HG03378 (cell line): Measurements from ENCODE around the gene NMT1.
"Not testable (repeated sequence)": the region's sequence is repeated elsewhere in the genome, so short reads cannot be mapped to it uniquely, and the experiment has no call there.

Experiments used
- ATAC-seq: cut with Tn5 transposase; IDR thresholded peaks from one replicate; pipeline ENCODE4 v1.9.1; 2021; ENCODE audit warnings: mild to moderate bottlenecking, moderate library complexity; ENCODE audit not compliant: unreplicated experiment

The NMT1 gene

GRCh38 chr17:45117848-45118646, 56.9 kb downstream of the NMT1 start:
- ATAC-seq = no peak

DNA sequence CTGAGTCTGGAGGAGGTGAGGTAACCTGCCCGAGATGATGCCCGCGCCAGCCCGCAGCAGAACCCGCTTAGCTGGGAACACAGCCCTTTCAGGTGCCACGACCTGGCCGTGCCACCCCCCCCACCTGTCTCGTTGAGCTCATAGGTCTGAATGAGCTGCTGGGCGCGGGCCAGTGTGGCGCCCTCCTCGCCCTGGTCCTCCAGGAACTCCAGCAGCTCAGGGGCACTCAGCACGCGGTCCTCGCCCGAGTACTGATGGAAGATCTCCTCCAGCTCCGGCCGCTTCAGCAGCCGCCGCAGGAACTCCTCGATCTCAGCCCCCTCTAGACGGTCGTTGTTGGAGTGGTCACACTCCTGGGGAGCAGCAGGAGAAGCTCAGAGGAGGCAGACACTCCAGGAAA, 57.6 kb downstream of the NMT1 start:
- ATAC-seq = no peak

DNA sequence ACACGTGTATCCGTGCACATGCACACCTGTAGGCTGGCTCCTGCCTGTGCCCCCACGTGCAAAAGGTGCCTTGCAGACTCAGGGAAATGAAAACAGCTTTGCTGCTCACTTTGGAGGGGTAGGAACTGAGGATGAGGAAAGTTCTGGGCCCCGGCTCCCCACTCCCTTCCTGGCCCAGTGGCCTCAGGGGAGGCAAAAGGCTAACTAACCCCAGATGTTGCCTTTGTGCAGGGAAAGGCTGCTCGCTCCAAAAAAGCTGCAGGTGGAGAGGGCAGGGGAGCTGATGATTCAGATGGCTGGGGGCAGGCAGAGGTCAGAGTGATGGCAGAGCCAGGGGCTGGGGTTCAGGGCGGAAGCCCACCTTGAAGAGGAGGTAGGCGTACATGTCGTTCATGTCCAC, 58.8 kb downstream of the NMT1 start:
- ATAC-seq = no peak

- no peak for ATAC-seq
Measured at GRCh38 chr17:45120558-45120957, 59.4 kb downstream of the NMT1 start.

DNA sequence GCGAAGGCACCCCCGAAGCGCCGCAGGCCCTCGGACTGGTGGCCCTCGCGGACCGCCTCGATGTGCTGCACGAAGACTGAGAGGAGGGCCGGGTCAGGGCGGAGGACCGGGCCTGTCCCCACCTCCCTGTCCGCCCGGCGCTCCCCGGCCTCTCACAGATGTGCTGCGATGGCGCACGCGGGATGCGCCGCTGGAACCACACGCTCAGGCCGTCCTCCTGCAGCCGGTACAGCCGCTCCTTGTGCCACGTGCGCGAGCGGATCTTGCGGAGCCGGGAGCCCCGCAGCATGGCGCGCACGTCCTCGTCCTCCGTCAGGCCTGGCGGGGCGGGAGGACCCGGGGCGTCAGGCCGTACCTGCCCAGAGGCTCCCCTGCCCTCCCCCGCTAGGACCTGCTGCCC, 59.9 kb downstream of the NMT1 start:
- no peak for ATAC-seq

- ATAC-seq = no peak
Measured at GRCh38 chr17:45123076-45123770, 62.1 kb downstream of the NMT1 start.

GRCh38 chr17:45123930-45124796, 63.0 kb downstream of the NMT1 start:
- no peak for ATAC-seq

DNA sequence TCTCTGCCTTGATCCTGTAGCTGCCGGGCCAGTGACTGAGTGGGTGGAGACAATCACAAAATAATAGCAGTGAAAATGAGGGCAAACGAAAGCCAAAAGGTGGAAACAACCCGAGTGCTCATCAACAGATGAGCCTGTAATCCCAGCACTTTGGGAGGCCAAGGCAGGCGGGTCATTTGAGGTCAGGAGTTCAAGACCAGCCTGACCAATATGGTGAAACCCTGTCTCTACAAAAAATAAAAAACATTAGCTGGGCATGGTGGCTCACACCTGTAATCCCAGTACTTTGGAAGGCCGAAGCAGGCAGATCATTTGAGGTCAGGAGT, 63.6 kb downstream of the NMT1 start:
- ATAC-seq = not testable (repeated sequence)

- no peak for ATAC-seq
Measured at GRCh38 chr17:45125509-45125908, 64.4 kb downstream of the NMT1 start.

- ATAC-seq = no peak
Measured at GRCh38 chr17:45127207-45127547, 66.1 kb downstream of the NMT1 start.

DNA sequence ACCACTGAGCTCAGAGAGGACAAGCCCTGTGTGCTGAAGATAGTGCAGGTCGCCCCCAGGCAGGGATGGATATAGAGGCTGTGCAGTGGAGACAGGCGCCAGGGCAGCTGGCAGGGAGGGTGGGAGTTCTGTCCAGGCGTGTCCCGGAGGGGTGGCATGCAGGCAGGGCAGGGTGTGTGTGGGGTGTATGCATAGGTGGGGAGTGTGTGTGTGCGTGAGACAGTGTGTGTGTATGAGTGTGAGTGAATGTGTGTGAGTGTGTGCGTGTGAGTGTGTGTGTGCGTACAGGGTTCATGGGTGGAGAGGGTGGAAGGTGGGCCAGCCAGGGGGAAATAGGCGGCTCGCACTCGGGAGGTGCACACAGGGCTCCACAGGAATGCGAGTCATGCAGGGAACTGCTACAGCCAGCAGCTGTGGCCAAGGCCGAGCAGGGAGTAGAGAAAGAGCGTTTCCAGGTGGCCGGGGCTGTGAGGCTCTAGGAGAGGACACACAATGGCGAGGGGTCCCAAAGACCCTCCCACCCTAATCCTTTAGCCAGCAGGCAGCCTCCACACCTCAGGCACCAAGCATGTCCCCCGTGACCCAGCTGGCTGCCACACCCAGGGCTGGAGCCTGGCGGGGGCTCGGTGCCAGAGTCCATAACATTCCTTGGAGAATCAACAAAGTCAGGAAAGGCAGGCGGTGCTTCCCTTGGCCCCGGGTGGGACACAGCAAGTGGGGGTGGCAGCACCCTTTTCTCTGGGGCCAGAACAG, 66.6 kb downstream of the NMT1 start:
- ATAC-seq = no peak

DNA sequence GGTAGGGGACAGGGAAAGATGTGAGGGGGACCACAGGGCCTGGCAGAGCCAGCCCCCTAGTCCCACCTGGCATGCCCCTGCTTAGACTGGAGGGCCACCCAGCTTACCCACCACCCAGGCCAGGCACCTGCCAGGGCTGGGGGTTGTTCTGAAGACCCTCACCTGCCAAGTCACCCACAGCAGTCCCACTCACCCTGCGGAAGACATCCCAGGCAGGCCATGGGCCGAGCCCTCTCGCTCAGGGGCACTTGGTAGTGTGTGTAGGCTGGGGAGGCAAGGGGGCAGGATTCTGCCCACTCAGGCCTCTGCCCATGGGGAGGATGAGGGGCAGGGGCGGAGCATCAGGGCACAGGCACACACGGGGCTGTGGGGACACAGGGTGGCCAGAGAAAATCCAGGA, 67.2 kb downstream of the NMT1 start:
- no peak for ATAC-seq

DNA sequence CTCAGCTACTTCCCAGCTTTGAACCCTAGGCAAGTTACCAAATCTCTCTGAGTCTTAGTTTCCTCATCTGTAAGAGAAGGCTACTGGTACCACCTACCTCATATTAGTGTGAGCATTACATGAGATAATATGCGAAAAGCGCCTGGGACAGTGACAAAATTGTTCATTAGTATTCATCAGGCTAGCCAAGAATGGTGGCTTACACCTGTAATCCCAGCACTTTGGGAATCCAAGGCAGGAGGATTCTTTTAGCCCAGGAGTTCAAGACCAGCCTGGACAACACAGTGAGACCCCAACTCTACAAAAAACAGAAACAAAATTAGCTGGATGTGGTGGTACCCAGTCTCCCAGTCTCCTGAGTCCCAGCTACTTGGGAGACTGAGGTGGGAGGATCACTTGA, 67.9 kb downstream of the NMT1 start:
- ATAC-seq = no peak

GRCh38 chr17:45129426-45129939, 68.4 kb downstream of the NMT1 start:
- ATAC-seq = no peak

GRCh38 chr17:45129940-45130680, 69.0 kb downstream of the NMT1 start:
- ATAC-seq = no peak

DNA sequence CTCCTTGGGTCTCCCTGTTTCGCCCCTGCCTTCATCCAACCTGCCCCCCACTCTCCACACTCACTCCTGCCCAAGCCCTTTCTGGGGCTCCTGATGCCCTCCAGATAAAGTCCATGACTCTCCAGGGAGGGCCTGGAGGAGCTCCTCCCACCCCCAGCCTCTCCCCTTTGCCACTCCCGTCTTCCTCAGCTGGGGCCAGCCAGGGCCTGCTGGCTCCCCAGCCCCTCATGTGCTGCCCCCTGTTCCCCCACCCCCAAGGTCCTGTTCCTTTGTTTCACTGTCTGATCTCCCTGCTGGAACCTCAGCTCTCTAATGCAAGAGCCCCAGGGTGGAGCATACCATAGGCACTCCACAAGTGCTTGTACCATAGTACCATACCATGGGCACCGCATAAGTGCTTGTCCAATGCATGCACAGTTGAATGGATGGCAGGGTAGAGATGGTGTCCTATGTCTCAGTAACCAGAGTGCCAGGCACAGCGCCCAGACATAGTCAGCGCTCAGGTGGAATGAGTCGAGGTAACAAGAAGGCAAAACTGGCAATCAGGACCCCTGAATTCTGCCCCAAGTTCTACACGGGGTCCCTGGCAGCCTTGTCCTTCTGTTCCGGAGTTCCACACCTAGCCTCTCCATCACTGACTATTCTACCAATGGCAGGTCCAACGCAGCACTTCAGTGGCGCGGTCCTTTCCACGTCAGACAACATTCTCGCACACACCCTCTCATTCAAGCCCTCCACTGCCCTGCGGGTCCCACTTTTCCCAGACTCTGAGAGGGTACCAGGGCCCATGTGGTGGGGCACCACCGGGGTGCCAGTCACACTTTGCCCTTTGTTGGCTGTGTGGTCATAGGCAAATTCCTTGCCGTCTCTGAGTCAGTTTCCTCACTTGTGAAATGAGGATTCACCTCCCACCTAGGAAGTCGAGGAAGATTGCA, 69.8 kb downstream of the NMT1 start:
- no peak for ATAC-seq

DNA sequence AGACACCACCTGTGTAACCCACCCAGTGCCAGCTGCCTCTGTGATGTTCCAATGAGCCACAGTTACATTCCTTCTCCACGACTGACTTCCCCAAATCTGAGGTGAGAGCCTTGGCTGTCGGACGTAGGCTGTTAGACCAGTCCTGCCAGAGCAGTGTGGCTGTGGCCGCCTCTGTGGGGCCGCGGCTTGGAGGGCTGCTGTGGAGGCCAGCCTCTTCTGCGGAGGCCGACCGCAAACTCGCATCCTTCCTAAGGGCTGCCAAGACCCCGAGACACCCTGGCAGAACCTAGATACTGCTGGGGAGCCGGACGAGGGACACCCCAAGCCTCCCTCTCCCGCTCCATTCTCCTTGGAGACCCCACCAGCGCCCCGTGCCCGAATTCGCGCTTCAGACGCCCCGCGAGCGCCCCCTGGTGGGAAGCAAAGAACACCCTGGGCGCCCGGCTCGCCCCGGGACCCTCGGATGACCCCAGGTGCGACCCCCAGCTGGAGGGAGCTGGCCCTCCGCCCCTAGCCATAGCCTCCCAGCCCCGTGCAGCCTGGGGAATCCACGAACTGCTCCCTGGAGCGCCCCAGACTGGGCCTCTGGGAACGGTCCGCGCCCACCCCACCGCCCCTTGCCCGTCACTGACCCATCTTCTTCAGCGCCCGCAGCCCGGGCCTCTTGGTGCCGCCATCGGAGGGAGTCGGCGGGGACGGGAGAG, 70.7 kb downstream of the NMT1 start:
- ATAC-seq = no peak

DNA sequence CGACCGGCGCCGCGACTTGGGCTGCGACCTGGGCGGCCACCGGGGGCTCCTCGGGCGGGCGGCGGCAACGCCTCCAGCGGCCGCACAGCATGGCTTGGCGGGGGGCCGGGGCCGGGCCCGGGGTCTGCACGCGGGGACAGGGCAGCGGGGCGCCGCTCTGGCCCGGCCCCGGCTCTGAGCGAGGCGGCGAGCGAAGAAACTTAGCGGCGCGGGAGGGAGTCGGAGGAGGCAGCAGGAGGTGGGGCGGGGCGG, 71.1 kb downstream of the NMT1 start, which contains the start of gene PLCD3:
PLCD3 (minus strand) TSS at position 196 of the 252 bp plus-strand sequence; CDS start at position 91, 105 bp downstream.
- no peak for ATAC-seq
